Stimulated activated CD4-positive, alpha-beta T cell treated with anti-CD3 and anti-CD28 coated beads, Interleukin-2, amount 100 ng/mL, for 24 hours (primary cell): ENCODE measurements around the gene RAI1.

Source experiments
- DNase-seq, 2 donors: peaks; one replicate each; pipeline ENCODE4 v3.0.0-alpha.2; 2020

RAI1 gene

GRCh38 chr17:17819111-17819510 lies 137.9 kb downstream of the RAI1 start:
- DNase-seq: no peak

- peak; percentile 78 to 87 for DNase-seq
Measured at GRCh38 chr17:17819561-17819995, 138.3 kb downstream of the RAI1 start.

- DNase-seq: no peak
Measured at GRCh38 chr17:17820046-17820445, 138.8 kb downstream of the RAI1 start.

GRCh38 chr17:17820463-17821158 lies 139.4 kb downstream of the RAI1 start:
- DNase-seq: no peak

- DNase-seq: no peak
Measured at GRCh38 chr17:17822189-17822588, 140.9 kb downstream of the RAI1 start.

GRCh38 chr17:17822616-17823015 lies 141.4 kb downstream of the RAI1 start:
- DNase-seq: no peak

GRCh38 chr17:17823433-17824118 lies 142.3 kb downstream of the RAI1 start:
- peak; percentile 65 to 76 for DNase-seq

- peak in 1 of 2 donors; percentile 42 for DNase-seq
Measured at GRCh38 chr17:17824119-17824782, 143.0 kb downstream of the RAI1 start.

- no peak for DNase-seq
Measured at GRCh38 chr17:17824783-17825614, 143.7 kb downstream of the RAI1 start.

- DNase-seq: no peak
Measured at GRCh38 chr17:17826342-17826713, 145.1 kb downstream of the RAI1 start.

GRCh38 chr17:17826942-17827785 lies 145.9 kb downstream of the RAI1 start:
- DNase-seq: no peak

GRCh38 chr17:17827826-17828621 lies 146.8 kb downstream of the RAI1 start:
- DNase-seq: no peak

GRCh38 chr17:17830269-17830567 lies 149.0 kb downstream of the RAI1 start:
- no peak for DNase-seq

- DNase-seq: no peak
Measured at GRCh38 chr17:17830740-17831207, 149.5 kb downstream of the RAI1 start.

- no peak for DNase-seq
Measured at GRCh38 chr17:17831208-17832031, 150.2 kb downstream of the RAI1 start.

- DNase-seq: no peak
Measured at GRCh38 chr17:17832032-17832363, 150.7 kb downstream of the RAI1 start.

- DNase-seq: no peak
Measured at GRCh38 chr17:17833658-17834357, 152.6 kb downstream of the RAI1 start.

- DNase-seq: no peak
Measured at GRCh38 chr17:17834974-17835373, 153.7 kb downstream of the RAI1 start.

- no peak for DNase-seq
Measured at GRCh38 chr17:17835415-17836249, 154.4 kb downstream of the RAI1 start.
